HepG2 (cell line): ENCODE results near the gene PYGB. TPM values are rescaled to one million over a fixed set of nuclear protein-coding genes. Genes with fewer than 3 reads are reported as not detected.
A peak's percentile ranks its signal among the peaks of the same experiment; 100 is the strongest.

Experiments
- ATAC-seq: fragments of 200-7000 bp; cut with Tn5 transposase; 3 replicates; pipeline ENCODE4 v1.9.1; 2020; ENCODE audit warnings: mild to moderate bottlenecking, moderate library complexity
- BruUV-seq: library from RNA; stranded (reverse); fragments of 400-500 nt; replicated peaks from 2 replicates; lab custom pipeline; 2021; lab: Mats Ljungman, UMichigan
- CTCF ChIA-PET: fragments of 300-600 bp; formaldehyde crosslinking; extraction: SDS; loops from one replicate; lab custom pipeline; 2021; ENCODE audit warnings: low total read pairs, inconsistent platforms, low intra/inter-chr PET ratio; lab: Yijun Ruan, JAX
- POLR2A ChIA-PET: fragments of 350-600 bp; sonication (Branson Sonifier 250); formaldehyde crosslinking; loops from one replicate; lab custom pipeline; 2020; ENCODE audit warnings: antibody characterized with exemption, inconsistent platforms; lab: Yijun Ruan, JAX
- DNase-seq: peaks from one replicate; pipeline ENCODE4 v3.0.0-alpha.2; 2015; ENCODE audit warnings: low spot score
- FAIRE-seq: peaks from 3 replicates; lab custom pipeline; 2011; peaks lifted over from hg19 to GRCh38; lab: Jason Lieb, UNC
- H2AFZ ChIP-seq: one replicate; pipeline ENCODE4 v1.6.1; 2011; ENCODE audit warnings: low read length, inconsistent platforms
- H3K27ac ChIP-seq: fragments of 300-600 bp; 3 replicates; pipeline ENCODE4 v1.8.0; 2011; ENCODE audit warnings: mixed run types, mild to moderate bottlenecking, mixed read lengths, low read length, inconsistent platforms; ENCODE audit not compliant: insufficient read depth; ENCODE audit errors: extremely low read length
- H3K27me3 ChIP-seq, 2 experiments: fragments of 200-600 bp in 1 of 2; 2 replicates in 1 of 2; 3 replicates in 1 of 2; pipeline versions ENCODE4 v1.6.0 to v1.8.0; 2011; ENCODE audit warnings: low read length in 2 of 2, mild to moderate bottlenecking in 2 of 2, moderate library complexity in 2 of 2, inconsistent platforms in 1 of 2; ENCODE audit not compliant: insufficient read depth in 2 of 2, control insufficient read depth in 1 of 2
- H3K36me3 ChIP-seq, 2 experiments: fragments of 200-600 bp in 1 of 2; replicated peaks in 1 of 2; 2 replicates in 1 of 2; 3 replicates in 1 of 2; pipeline versions ENCODE4 v1.5.1 to v1.8.0; 2011; ENCODE audit warnings: low read length in 2 of 2, inconsistent platforms in 1 of 2; ENCODE audit not compliant: insufficient read depth in 2 of 2, control insufficient read depth in 1 of 2
- H3K4me1 ChIP-seq: 2 replicates; pipeline ENCODE4 v1.5.1; 2012; ENCODE audit warnings: low read length, inconsistent platforms; ENCODE audit not compliant: insufficient read depth
- H3K4me2 ChIP-seq: 2 replicates; pipeline ENCODE4 v1.6.0; 2011; ENCODE audit warnings: low read depth, low read length, inconsistent platforms
- H3K4me3 ChIP-seq, 3 experiments: fragments of 200-600 bp in 1 of 3; sonication (generic), shearing (Covaris generic) in 1 of 3; replicated peaks in 1 of 3; 2 replicates each; pipeline ENCODE4 v1.5.1; 2011 to 2016; ENCODE audit warnings: low read length in 3 of 3, inconsistent platforms in 2 of 3, low read depth in 2 of 3, mild to moderate bottlenecking in 2 of 3, control low read depth in 1 of 3, mixed read lengths in 1 of 3; ENCODE audit not compliant: insufficient read depth in 1 of 3
- H3K79me2 ChIP-seq: one replicate; pipeline ENCODE4 v1.6.1; 2011; ENCODE audit warnings: low read length, inconsistent platforms; ENCODE audit not compliant: insufficient read depth
- H3K9ac ChIP-seq: 2 replicates; pipeline ENCODE4 v1.6.0; 2011; ENCODE audit warnings: mild to moderate bottlenecking, low read depth, low read length, inconsistent platforms; ENCODE audit not compliant: insufficient read depth
- H3K9me3 ChIP-seq: 2 replicates; pipeline ENCODE4 v1.5.1; 2012; ENCODE audit warnings: mild to moderate bottlenecking, low read length
- H4K20me1 ChIP-seq: 2 replicates; pipeline ENCODE4 v1.6.0; 2011; ENCODE audit warnings: inconsistent platforms, mild to moderate bottlenecking, low read length, moderate library complexity; ENCODE audit not compliant: insufficient read depth
- CHCHD3 ChIP-seq: sonication (generic); formaldehyde crosslinking; IDR thresholded peaks from 2 replicates; pipeline ENCODE4 v1.8.0; 2022; ENCODE audit warnings: mild to moderate bottlenecking, missing genetic modification reagents, moderate library complexity
- FOXA1 ChIP-seq, 2 experiments: fragments of 450-650 bp in 1 of 2; sonication (generic) in 1 of 2; formaldehyde crosslinking in 1 of 2; IDR thresholded peaks; 2 replicates each; pipeline versions ENCODE4 v1.4.0 to v1.6.1; 2016 to 2020; ENCODE audit warnings: missing genetic modification reagents in 1 of 2
- PHF8 ChIP-seq: sonication (generic); formaldehyde crosslinking; IDR thresholded peaks from 2 replicates; pipeline ENCODE4 v1.5.0; 2020; ENCODE audit warnings: missing genetic modification reagents
- PLSCR1 ChIP-seq: sonication (generic); formaldehyde crosslinking; IDR thresholded peaks from 2 replicates; pipeline ENCODE4 v1.5.0; 2020; ENCODE audit warnings: missing genetic modification reagents, mild to moderate bottlenecking, borderline replicate concordance
- SKIL ChIP-seq: sonication (generic); formaldehyde crosslinking; IDR thresholded peaks from 2 replicates; pipeline ENCODE4 v1.8.0; 2022; ENCODE audit warnings: missing genetic modification reagents, mild to moderate bottlenecking, moderate library complexity, borderline replicate concordance
- SP1 ChIP-seq, 2 experiments: fragments of 450-650 bp in 1 of 2; sonication (generic) in 1 of 2; formaldehyde crosslinking in 1 of 2; IDR thresholded peaks; 2 replicates each; pipeline versions ENCODE4 v1.4.0 to v1.6.1; 2016 to 2020; ENCODE audit warnings: missing genetic modification reagents in 1 of 2
- TMF1 ChIP-seq: sonication (generic); formaldehyde crosslinking; IDR thresholded peaks from 2 replicates; pipeline ENCODE4 v1.8.1; 2022; ENCODE audit warnings: low read depth, missing genetic modification reagents
- ZBTB3 ChIP-seq: sonication (generic); formaldehyde crosslinking; IDR thresholded peaks from 2 replicates; pipeline ENCODE4 v1.4.0; 2020; ENCODE audit warnings: low read depth, mild to moderate bottlenecking, moderate library complexity, missing genetic modification reagents, borderline replicate concordance
- ZC3H13 ChIP-seq: sonication (generic); formaldehyde crosslinking; IDR thresholded peaks from 2 replicates; pipeline ENCODE4 v1.8.1; 2023; ENCODE audit warnings: mild to moderate bottlenecking, missing genetic modification reagents, moderate library complexity
- ZC3H4 ChIP-seq: sonication (generic); formaldehyde crosslinking; IDR thresholded peaks from 2 replicates; pipeline ENCODE4 v1.4.0; 2020; ENCODE audit warnings: missing genetic modification reagents, borderline replicate concordance
- ZNF10 ChIP-seq: sonication (generic); formaldehyde crosslinking; IDR thresholded peaks from 2 replicates; pipeline ENCODE4 v1.4.0; 2020; ENCODE audit warnings: mild to moderate bottlenecking, low read depth, missing genetic modification reagents, borderline replicate concordance
- ZNF770 ChIP-seq: sonication (generic); formaldehyde crosslinking; IDR thresholded peaks from 2 replicates; pipeline ENCODE4 v1.5.0; 2020; ENCODE audit warnings: mild to moderate bottlenecking, missing genetic modification reagents
- ZNF816 ChIP-seq: sonication (generic); formaldehyde crosslinking; IDR thresholded peaks from 2 replicates; pipeline ENCODE4 v1.8.0; 2022; ENCODE audit warnings: missing genetic modification reagents, mild to moderate bottlenecking, borderline replicate concordance
- ZUFSP ChIP-seq: sonication (generic); formaldehyde crosslinking; IDR thresholded peaks from 2 replicates; pipeline ENCODE4 v1.9.0; 2021; ENCODE audit warnings: missing genetic modification reagents, mild to moderate bottlenecking, borderline replicate concordance
- WGBS: methylation state at CpG from one replicate; pipeline ENCODE4 v1.1.6; 2017; ENCODE audit warnings: low lambda C conversion rate; 5-methylcytosine and 5-hydroxymethylcytosine counted together
- in situ Hi-C: cut with HindIII; loops from 2 replicates; pipeline ENCODE4 v1.10.0; 2017; ENCODE audit warnings: low pct_unique_long_range_greater_than_20kb; ENCODE audit not compliant: extremely low pct_ligation_motif_present
- intact Hi-C: fragments of 100-400 bp; cut with micrococcal nuclease; formaldehyde crosslinking; loops from one replicate; pipeline ENCODE4 v1.10.0; 2022; ENCODE audit not compliant: unreplicated experiment
- polyA plus RNA-seq, 8 experiments: library from polyadenylated mRNA; depleted of rRNA in 3 of 8; stranded (reverse) in 7 of 8; unstranded in 1 of 8; fragments of >200 nt; fragmentation: Illumina TruSeq in 4 of 8; extraction: Trizol in 4 of 8; gene quantifications; 2 replicates each; pipeline versions ENCODE4 v1.2.1 to v1.2.3, GENCODE V29; 2011 to 2016; ENCODE audit warnings: low read depth in 4 of 8, missing spikeins in 1 of 8, mixed read lengths in 1 of 8; ENCODE audit not compliant: insufficient read depth in 1 of 8
- total RNA-seq, 5 experiments: library from RNA; depleted of rRNA; stranded (reverse); fragments of >200 nt; fragmentation: Illumina TruSeq; extraction: Trizol; gene quantifications; 2 replicates each; pipeline ENCODE4 v1.2.3, GENCODE V29; 2016; ENCODE audit warnings: low read depth in 1 of 5

PYGB gene
- total and polyA plus RNA-seq, 2 of the 13 experiments (the other 11 are each of a cell fraction or from before 2014, with no cell fraction given): 24.2 to 86.3 TPM

- H3K27me3 ChIP-seq: no peaks in the 10 kb centered on the region
- in situ Hi-C loops (no loop called here), intact Hi-C loops (loop anchor here (1.0 to 2.0 kb wide), 2 partner anchors 40 to 53 kb away; no protein-coding TSS in a partner anchor)
- WGBS: 30% methylated on average over 11 of the region's 11 CpGs
- no TSS peak for BruUV-seq
- ChIA-PET POLR2A (interaction anchor here (1.1 to 4.8 kb wide), 8 partner anchors 23 to 91 kb away, joined by 3 to 38 read pairs (median 9); partner anchors contain the start of genes ABHD12, GINS1 and PYGB), CTCF (interaction anchor here (5.6 kb wide), 1 partner anchor 61 kb away, joined by 45 read pairs; no protein-coding TSS in a partner anchor)
- H3K4me1 ChIP-seq: peaks cover 45% of the 10 kb centered on the region
- H3K36me3 ChIP-seq: no peaks in the 10 kb centered on the region
- H3K4me2 ChIP-seq: peak overlapping the region; percentile 67
- peak; percentile 87 for DNase-seq
- H3K4me3 ChIP-seq: peak overlapping the region in 1 of 3 experiments; percentile 4; a peak in 1 of 6 replicates
- H3K9me3 ChIP-seq: no peaks in the 10 kb centered on the region
- peak overlapping the region; percentile 70 for H3K27ac ChIP-seq
- peaks cover 33% of the 10 kb centered on the region for H3K79me2 ChIP-seq
- H2AFZ ChIP-seq: no peak overlapping the region
- ATAC-seq: peak; percentile 83
- FAIRE-seq: peak; percentile 81
- peaks cover 4% of the 10 kb centered on the region for H4K20me1 ChIP-seq
- no peak overlapping the region; the same call in 1 of the 2 replicates for H3K9ac ChIP-seq
- TF ChIP-seq ZNF10 (CRISPR knock-in tag): no peak
- TF ChIP-seq ZBTB3 (CRISPR knock-in tag): peak; percentile 86; the same call in 1 of the 2 replicates
- peak; percentile 50; the same call in 1 of the 2 replicates for TF ChIP-seq PHF8 (CRISPR knock-in tag)
- TF ChIP-seq ZC3H13 (CRISPR knock-in tag): peak; percentile 80
- TF ChIP-seq FOXA1 (IDR thresholded peaks at IDR 0.05): peak; percentile 51; the same call in 1 of the 2 replicates
- TF ChIP-seq FOXA1 (CRISPR knock-in tag; IDR thresholded peaks at IDR 0.05): peak; percentile 95
- TF ChIP-seq SP1 (IDR thresholded peaks at IDR 0.05): no peak
- TF ChIP-seq SP1 (CRISPR knock-in tag; IDR thresholded peaks at IDR 0.05): peak; percentile 48; the same call in 1 of the 2 replicates
- TF ChIP-seq ZNF816 (CRISPR knock-in tag): no peak; the same call in 1 of the 2 replicates
- TF ChIP-seq PLSCR1: no peak
- TF ChIP-seq SKIL: peak; percentile 89
- no peak; the same call in 1 of the 2 replicates for TF ChIP-seq ZNF770
- peak; percentile 92 for TF ChIP-seq TMF1 (CRISPR knock-in tag)
- TF ChIP-seq ZC3H4: no peak
- no peak for TF ChIP-seq ZUFSP (CRISPR knock-in tag)
- TF ChIP-seq CHCHD3 (CRISPR knock-in tag): no peak
Observed at GRCh38 chr20:25338112-25339023, 90.5 kb downstream of the PYGB start.
